Measurements from ENCODE around the gene SRPX2.

The SRPX2 gene

DNA sequence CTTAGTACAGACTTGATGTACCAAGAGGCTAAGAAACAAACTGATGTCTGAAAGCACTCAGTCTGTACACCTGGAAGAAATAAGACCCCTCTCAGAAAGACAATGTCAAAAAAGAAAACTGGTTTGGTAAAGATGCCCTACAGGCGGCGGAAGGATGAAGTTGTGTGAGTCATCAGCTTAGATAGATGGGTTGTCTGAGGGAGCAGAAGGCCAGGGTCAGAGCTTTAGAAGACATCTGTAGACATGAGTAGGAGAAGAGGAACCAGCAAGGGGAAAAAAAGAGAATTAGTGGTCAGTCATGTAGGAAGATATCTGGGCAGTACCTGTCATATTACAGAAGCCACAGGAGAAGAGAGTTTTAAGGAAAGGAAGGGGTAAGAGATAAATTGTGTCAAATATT is 8.3 kb downstream of the SRPX2 start:
- no peak for DNase-seq

DNA sequence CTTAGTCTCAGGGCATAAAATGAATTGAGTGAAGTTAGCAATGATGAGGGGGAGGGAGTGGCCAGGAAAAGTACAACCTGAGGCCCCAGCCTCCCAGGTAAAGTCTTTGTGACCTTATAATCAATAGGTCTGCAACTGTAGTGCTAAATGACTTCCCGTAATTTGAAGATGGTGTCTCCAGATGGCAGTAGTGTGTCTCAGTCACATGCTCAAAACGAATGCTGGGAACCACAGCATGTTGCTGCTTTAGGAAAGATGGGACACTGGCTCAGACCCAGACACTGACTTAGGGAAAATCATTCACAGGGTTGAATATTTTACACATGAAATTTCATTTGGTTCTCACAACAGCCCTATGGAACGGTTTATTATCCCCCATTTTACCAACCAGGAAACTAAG is 10.3 kb downstream of the SRPX2 start:
- DNase-seq = no peak

DNA sequence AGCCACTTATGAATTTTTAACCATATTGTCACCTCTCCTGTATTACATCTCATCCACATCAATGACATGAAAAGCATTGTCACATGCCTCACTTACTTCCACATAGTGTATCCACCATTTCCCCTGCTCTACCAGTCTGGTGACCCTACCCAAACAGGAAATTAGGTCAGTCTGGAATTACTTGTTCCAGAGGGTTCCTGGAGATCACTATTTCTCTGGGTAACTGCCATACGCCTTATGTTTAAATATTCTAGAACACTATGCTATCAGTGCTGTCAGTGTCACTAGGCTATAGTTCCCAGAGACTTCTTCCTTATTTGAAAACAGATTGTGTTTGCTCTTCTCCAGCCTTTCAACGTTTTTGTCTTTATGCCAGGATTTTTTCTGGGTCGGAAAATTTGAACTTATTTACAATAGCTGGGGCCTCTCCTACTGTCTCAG is 15.0 kb downstream of the SRPX2 start:
- no peak for DNase-seq

DNA sequence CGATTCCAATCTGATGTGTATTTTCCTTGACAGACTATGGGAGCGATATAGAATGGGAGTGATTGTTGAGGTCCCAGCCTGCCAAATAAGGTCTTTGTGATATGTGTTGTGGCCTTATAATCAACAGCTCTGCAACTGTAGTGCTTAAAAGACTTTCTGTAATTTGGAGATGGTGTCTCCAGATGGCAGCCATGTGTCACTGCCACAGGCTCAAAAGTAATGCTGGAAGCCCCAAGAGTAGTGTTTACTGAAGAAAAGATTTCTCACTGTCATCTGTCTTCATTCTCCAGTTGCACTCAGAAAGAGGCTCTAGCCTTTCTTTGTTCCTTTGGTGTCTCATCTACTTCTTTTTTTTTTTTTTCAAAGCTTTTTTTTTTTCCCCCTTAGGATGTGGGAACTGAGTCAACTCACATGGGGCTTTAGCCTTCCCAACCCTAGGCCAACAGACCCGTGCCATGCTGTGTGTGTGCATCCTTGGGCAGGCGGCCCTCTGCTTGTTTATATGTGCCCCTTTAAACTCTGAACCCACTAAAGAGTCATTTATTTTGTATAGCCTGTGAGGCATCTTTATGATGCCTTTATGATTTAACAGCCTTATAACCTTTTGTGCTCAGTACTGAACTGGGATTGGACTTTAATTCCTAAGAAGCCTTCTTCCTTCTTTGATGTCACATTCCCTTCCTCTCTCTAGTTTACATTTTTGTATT is 15.6 kb downstream of the SRPX2 start:
- no peak for DNase-seq

DNA sequence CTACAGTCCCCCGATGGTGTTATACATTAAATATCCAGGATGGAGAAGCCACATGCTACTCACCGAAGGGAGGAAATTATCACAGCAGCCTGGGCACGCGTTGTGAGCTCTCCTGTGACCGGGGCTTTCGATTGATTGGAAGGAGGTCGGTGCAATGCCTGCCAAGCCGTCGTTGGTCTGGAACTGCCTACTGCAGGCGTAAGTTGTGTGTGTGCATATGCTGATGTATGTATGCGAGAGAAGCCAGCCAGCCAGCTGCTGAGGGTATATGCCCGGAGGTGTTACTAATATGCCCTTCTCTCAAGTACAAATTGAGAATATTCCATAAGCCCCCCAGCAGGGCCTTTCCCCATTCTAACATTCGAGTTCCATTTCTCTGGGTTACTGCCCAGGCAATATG is 18.2 kb downstream of the SRPX2 start:
- DNase-seq = no peak

DNA sequence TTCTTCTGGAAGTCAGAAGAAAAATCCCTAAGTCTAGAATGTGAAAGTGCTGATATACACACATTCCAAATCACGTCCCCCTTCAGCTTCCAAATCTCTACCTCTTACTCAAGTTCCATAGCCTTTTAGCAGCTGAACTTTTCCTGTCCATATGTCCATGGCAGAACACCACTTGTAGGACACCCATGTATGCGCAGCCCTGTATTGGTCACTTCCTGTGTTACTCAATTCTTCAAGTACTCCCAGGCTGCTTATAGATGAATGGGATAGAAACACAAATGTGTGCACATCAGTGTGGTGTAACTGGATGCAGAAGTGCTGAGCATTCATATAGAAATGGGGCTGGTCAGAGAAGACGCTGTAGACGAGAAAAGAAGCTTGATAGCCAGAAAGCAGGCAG is 18.8 kb downstream of the SRPX2 start:
- no peak for DNase-seq

DNA sequence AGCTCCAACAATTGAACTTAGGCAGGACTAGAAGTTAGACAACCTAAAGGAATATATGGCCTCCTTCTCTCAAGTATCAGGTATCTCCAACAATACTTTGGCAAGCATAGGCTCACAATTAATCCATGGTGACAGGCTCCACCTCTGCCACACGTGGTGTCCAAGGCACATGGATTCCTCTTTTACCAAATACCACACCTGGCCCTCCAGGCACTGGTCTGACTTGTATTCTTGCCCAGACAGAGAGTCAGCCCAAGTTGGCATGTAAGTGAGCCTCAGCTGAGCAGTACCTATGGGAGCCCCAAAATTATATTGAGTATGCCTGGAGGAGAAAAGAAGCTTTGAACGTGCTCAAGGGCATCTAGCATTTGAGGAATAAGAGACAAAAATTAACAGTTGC is 19.6 kb downstream of the SRPX2 start:
- no peak for DNase-seq

DNA sequence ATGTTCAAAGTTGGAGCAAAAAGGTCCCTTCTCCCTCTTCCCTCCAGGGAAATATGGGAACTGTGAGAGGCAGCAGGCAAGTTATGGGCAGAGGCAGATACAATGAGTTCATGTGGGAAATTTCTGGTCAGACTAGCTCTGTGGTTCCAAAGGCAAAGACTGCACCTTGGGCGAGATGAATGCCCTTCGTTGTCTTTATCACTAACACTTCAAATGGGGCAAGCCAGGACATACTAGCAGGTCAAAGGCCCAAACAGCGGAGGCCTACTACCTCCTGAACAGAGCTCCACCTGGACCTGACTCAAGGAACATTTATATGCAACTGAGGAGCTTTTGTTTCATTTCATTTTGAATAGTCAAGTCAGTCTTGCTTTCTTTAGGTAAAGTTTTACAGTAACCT is 29.0 kb downstream of the SRPX2 start:
- no peak for DNase-seq

DNA sequence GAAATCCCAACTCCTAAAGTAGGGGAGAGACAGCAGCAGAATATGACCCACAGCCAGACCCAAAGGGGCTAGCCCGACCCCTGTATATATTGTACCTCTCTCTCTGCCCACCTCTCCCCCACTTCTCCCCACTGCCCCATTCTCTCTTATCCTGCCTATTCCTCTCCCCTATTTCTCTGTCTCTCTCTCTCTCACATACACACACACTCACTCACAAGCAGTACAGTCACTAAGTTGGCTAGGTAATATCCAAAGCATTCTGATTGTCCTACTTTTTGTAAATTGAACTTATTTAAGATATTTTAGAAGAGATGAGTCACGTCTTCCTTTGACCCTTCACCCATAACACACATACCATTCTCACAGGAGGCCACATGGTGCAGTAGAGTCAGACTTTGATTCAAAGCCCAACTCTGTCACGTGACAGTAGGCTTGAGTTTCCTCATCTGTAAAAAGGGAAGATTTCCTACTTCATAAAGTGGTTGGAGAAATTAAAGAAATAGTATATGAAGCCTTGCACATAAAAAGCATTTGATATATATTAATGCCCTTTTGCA is 29.5 kb downstream of the SRPX2 start:
- no peak for DNase-seq

DNA sequence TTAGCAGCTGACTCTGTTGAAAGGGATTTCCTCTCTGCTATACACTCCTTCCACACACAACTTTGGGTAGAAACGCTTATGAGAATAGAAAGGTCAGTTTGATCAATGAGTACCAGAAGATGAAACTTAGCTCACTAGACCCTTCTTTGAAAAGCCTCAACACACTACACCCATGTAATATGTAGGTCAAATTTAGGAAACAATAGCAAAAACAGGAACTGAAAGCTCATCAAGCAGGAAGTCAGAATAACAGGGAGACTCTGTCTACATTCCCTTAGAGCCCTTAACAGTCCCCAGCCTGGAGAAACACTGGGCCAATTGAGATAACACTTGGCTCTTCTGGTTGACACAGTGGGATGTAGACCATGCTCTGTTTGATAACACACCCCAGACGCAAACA is 30.7 kb downstream of the SRPX2 start:
- no peak for DNase-seq

DNA sequence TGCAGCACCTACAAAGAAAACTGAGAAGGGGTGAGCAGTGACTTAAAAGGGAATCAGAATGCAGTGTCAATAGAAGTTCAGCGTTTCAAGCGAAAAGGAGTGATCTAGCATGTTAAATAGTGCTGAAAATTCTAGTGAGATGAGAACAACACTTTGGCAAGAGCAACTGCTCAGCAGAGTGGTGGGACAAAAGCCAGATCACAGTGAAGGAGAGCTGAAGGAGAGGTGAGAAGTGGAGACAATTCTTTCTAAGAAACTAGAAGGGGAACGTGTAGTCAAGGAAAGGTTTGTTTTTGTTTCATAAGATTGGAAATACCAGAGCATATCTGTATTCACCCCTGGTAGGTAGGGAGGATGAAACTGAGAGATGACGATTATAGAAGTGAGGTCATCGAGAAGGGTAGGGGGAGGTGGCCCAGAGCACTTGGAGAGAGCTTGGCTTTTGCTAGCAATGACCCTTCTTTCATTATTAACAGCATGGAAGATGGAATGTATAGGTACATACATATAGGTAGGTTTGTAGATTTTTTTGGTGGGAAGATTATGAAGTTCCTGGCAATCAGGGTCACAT is 33.7 kb downstream of the SRPX2 start:
- DNase-seq = no peak

DNA sequence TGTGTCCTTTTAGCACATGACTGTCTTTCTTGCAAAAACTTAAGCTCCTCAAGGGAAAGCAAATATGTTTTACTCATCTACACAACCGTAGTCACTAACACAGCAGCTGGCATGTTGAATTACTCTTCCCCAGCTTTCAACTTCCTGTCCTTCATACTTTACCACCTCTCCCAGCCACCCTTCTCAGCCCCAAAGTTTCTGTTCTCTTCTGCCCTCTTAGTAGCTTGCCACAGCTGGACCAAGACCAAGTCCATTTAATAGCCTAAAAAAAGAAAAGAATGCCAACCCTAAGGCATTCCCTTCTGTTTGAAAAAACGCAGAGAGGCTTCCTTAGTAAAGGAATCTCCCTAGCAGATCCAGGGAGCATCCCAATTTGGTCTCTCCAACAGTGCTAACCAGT is 36.8 kb downstream of the SRPX2 start:
- DNase-seq = no peak

DNA sequence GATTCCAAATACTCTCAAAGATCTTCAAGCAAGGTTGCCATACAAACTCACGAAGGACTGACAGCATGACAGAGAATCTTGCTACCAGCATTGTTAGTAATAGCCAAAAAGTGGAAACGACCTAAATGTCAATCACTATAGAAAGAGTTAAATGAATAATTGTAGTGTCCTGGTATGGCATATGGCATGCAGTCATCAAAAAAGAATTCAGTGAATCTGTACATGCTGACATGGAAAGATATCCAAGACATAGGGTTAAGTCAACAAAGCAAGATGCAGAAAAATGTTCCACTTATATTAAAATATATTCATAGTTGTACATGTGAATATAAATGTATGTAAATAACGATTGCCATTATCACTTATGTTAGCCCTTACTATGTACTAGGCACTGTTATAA is 37.6 kb downstream of the SRPX2 start:
- DNase-seq = no peak

DNA sequence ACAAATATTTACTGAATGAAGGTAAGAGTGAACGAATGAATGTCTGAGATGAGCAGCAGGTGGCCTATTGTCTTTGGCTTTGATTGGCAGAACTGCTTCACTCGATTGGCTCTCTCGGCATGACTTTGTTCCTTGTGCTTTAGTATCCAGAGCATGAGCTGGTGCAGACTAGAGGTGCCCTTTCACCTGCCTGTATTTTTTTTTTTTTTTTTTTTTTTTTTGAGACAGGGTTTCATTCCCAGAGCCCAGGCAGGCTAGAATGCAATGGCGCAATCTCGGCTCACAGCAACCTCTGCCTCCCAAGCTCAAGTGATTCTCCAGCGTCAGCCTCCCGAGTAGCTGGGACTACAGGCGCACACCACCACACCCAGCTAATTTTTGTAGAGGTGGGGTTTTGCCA is 38.9 kb downstream of the SRPX2 start:
- DNase-seq = no peak

DNA sequence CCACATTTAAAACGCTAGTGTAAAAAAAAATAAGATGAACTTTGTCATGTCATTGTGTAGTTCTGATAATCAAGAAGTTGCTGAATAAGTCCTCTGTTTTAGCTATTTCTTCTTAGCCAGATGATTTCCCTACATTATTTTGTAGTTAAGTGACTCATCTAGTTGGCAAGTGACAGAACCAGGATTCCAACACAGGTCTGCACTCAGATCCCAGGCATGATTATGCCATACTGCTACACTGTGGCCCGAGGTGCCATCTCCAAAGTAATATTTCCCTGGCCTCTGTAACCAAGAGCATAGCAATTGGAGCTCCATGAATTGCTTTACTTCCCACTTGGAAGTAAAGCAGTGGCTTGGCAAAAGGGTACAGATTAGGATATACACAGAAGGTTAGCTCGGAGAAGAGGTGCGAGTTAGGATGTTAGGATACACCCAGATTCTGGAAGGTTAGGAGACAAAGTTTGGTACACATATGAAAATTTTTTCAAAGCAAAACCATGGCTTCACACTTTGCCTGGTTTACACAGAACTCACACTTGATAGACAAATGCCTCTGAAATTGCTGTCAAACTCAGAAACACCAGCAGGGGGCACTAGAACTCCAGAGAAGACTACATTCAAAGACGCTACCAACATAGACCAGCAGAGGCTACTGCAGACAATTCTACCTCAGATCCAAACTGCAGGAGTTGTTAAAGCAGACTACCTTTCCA is 41.4 kb downstream of the SRPX2 start:
- DNase-seq = no peak

DNA sequence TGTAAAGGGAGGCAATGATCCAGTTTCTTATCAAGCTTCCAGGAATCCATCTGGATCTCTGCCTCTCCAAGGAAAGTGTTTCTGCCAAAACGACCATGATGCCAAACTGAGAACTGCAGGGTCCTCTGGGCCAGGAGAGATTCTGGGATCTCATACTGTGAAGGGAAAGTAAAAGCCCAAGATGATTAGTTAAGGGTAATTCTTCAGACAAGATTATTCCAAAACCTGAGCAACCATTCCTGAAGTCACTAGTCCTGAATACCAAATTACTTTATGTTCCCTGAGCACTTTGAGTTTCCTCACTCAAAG is 42.0 kb downstream of the SRPX2 start:
- no peak for DNase-seq

DNA sequence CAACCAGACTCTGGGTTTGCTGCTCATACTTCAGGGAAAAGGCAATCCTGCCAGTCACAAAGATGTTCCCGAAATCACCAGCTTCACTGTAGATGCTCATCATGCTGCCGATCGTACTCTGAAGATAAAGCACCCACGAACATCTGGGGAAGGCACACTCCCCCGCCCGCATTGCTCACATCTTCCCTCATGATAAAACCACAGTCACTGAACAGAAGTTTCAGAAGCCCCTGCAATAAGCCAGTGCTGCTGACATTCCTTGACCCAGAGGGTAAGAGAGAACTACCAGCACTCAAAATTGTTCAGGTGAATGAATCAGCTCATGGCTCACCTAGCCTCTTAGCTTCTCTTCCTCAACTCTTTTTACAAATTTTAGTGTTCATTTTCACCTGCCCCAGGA is 43.1 kb downstream of the SRPX2 start:
- DNase-seq = no peak

DNA sequence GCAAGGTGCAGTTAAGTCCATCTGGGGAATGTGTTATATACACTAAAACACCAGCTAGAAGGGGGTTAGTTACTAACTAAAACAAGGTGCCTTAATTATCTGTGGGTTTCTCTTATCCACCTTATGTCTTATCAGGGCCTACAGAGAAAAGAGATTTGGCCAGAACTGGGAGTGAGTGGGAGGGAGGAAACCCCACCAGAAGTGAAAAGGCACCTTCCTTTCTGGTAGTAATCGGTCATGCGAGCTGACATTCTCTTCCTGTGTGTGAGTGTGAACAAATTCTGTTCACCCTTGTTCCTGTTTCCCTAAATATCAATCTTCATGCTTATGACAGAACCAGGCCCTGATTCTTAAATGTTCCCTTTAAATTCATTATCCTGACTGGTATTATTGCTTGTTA is 43.5 kb downstream of the SRPX2 start:
- DNase-seq = no peak

DNA sequence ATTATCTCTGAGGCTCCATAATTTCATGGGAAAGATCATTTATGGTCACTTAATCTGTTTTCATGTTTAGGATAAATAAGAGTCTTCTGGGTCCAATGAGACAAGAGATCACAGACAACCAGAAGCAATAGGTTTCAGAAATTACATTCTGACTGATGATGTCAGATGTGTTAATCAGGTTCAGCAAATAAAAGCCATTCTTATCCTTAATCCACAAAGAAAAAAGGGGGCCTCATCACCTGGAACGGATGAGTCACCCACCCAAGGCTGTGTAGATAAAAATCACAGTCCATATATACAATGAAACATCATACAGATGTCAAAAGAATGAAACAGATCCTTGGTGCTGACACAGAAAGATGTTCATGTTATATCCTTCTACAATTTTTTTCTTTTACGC is 51.3 kb downstream of the SRPX2 start:
- no peak for DNase-seq

DNA sequence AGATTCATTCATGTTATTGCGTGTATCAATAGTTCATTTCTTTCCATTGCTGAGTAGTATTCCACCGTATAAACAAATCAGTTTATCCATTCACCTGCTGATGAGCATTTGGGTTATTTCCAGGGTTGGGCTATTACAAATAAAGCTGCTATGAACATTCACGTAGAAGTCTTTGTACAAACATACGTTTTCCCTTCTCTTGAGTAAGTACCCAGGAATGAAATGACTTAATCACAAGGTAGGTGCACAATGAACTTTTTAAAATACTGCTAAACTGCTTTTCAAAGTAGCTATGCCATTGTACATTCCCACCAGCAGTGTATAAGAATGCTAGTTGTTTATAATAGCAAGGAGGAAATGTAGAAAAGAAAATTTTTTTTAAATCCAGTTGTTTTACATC is 52.0 kb downstream of the SRPX2 start:
- DNase-seq = no peak

DNA sequence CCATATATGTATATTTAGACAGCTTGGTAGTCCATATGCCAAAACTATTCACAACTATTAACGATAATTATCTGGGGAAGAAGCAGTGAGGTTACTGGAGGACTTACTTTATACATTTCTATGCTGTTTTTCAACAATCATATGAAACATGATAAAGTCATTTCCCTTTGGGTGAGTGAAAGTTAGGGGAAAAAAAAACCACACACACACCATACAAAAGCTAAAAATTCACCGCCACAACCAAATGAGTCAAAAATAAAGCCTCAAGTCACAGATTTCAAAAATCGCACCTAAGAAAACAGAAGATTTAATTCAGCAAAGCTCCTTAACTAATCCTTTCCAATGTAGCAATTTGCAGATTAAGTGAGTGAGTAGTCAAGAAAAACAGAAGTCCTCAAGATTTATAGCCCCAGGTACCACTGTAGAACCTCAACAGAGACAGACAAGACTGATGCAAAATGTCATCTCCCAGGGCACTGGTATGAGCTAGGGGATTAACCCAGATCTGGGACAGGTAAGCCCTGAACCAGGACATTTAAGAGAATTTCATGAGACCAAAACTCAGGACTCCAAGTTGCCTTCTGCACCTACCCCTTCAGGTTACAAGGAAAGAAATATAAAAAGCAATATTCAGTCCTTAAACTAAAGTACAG is 52.8 kb downstream of the SRPX2 start:
- DNase-seq = no peak

DNA sequence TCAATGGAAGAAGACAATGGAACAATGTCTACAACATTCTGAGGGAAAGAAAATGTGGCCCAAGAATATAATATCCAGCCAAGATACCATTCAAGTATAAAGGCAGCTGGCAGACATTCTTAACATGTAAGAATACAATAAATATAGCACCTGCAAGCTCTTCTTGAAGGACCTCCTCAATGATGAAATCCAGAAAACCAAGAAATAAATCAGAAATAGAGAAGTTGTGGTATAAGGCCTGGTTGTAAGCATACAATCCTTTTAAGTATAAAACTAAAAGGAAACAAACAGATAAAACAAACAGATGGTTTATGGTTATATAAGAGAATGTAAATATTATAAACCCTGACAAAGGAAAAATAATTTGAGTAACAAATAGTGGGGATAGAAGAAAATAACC is 54.6 kb downstream of the SRPX2 start:
- no peak for DNase-seq

DNA sequence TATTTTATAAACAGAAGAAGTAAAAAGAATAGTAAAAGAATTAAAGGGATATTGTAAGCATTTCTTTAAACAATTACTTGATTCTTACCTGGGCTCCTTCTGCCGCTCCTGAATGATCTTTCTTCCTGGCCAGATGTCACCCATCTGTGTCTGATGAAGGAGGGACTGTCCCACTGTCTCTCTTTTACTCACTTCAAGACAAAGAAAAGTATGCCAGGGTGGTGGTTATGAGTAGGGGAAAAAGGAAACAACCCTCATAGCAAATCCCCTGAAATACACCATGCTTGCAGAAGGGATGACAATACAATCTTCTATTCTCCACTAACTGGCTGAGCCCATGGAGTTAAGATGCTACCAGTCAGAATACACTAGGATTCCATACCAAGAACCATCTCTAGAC is 56.8 kb downstream of the SRPX2 start:
- no peak for DNase-seq
